Measurements from ENCODE around the gene SNAI3. TPM values are rescaled to one million over a fixed set of nuclear protein-coding genes. Genes with fewer than 3 reads are reported as not detected.
A peak's percentile ranks its signal among the peaks of the same experiment; 100 is the strongest.

SNAI3 gene
- total and polyA plus RNA-seq, 9 of the 15 experiments (the other 6 are each of a cell fraction or from before 2014, with no cell fraction given), result 0.04 to 4.1 (median 0.80) TPM; not detected in 1

- H3K9me3 ChIP-seq (replicated peaks; ENCODE audit: control insufficient read depth, insufficient read depth, low read depth, low read length), result no peaks in the 10 kb centered on the region
- DNase-seq (ENCODE audit: extremely low read depth in 1 of 4, low spot score in 3 of 4) (no peak), FAIRE-seq (no peak), ATAC-seq (no peak)
- peaks cover 18 to 84% of the 10 kb centered on the region in 2 experiments for H3K4me1 ChIP-seq (replicated peaks in 1 of 2; ENCODE audit: control insufficient read depth in 2 of 2, insufficient read depth in 2 of 2, low read length in 2 of 2)
- H3K9me1 ChIP-seq (ENCODE audit: control insufficient read depth, insufficient read depth, low read length), result no peaks in the 10 kb centered on the region
- peaks cover 17% of the 10 kb centered on the region; the same call in 1 of the 3 replicates for H3K36me3 ChIP-seq (ENCODE audit: control insufficient read depth, insufficient read depth, low read length)
- intact Hi-C loops (cut with micrococcal nuclease) (no loop called here), in situ Hi-C loops (cut with MboI) (no loop called here)
- ChIA-PET POLR2A (interaction anchor here (0.7 to 1.6 kb wide), 8 partner anchors 8 to 228 kb away, joined by 3 to 7 read pairs (median 3); partner anchors contain the start of gene MVD), CTCF (ENCODE audit: low intra/inter-chr PET ratio) (no interaction called here)
- WGBS (ENCODE audit: insufficient coverage, low coverage, missing lambda C conversion rate), result 51% methylated on average over 21 of the region's 23 CpGs
- H2AFZ ChIP-seq (ENCODE audit: low read depth, low read length), result no peak overlapping the region
- no peak for TF ChIP-seq HSF4 (CRISPR knock-in tag; IDR thresholded peaks at IDR 0.05; ENCODE audit: borderline replicate concordance)
- no peak for TF ChIP-seq ZZZ3 (IDR thresholded peaks at IDR 0.05)
- peak; percentile 45; the same call in 1 of the 2 replicates for TF ChIP-seq ZBTB7A (IDR thresholded peaks at IDR 0.05; ENCODE audit: borderline replicate concordance, control insufficient read depth, low read depth, low read length)
- TF ChIP-seq NFE2L1 (tag; IDR thresholded peaks at IDR 0.05; ENCODE audit: borderline replicate concordance, low read depth), result no peak
- TF ChIP-seq, protein P1, sequence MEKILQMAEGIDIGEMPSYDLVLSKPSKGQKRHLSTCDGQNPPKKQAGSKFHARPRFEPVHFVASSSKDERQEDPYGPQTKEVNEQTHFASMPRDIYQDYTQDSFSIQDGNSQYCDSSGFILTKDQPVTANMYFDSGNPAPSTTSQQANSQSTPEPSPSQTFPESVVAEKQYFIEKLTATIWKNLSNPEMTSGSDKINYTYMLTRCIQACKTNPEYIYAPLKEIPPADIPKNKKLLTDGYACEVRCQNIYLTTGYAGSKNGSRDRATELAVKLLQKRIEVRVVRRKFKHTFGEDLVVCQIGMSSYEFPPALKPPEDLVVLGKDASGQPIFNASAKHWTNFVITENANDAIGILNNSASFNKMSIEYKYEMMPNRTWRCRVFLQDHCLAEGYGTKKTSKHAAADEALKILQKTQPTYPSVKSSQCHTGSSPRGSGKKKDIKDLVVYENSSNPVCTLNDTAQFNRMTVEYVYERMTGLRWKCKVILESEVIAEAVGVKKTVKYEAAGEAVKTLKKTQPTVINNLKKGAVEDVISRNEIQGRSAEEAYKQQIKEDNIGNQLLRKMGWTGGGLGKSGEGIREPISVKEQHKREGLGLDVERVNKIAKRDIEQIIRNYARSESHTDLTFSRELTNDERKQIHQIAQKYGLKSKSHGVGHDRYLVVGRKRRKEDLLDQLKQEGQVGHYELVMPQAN (IDR thresholded peaks at IDR 0.05; ENCODE audit: borderline replicate concordance), result no peak
- peak; percentile 56; the same call in 1 of the 2 replicates for TF ChIP-seq ADNP (tag; IDR thresholded peaks at IDR 0.05)
- TF ChIP-seq ATF1 (CRISPR knock-in tag; IDR thresholded peaks at IDR 0.05), result no peak
- 0 out of 2 replicates have a peak, but pooled peaks have one; percentile 10 for TF ChIP-seq ATF1 (tag; IDR thresholded peaks at IDR 0.05)
- peak; percentile 59 for TF ChIP-seq RBM25 (IDR thresholded peaks at IDR 0.05; ENCODE audit: low read depth, low read length, severe bottlenecking)
- TF ChIP-seq BCOR (IDR thresholded peaks at IDR 0.05), result peak; percentile 35; the same call in 1 of the 2 replicates
- no peak for TF ChIP-seq TCFL5 (CRISPR knock-in tag; conservative IDR thresholded peaks at IDR 0.05)
- no peak for TF ChIP-seq XRCC3 (IDR thresholded peaks at IDR 0.05)
- no peaks in the 10 kb centered on the region for H3K79me2 ChIP-seq (ENCODE audit: control insufficient read depth, insufficient read depth, low read length)
- peaks cover 10% of the 10 kb centered on the region; the same call in 1 of the 2 replicates for H4K20me1 ChIP-seq (replicated peaks; ENCODE audit: control insufficient read depth, insufficient read depth, low read length)
- H3K9ac ChIP-seq (ENCODE audit: insufficient read depth in 1 of 2, low read depth in 2 of 2, low read length in 2 of 2), result no peak overlapping the region
- H3K27me3 ChIP-seq (ENCODE audit: control insufficient read depth in 2 of 2, insufficient read depth in 2 of 2, low read length in 2 of 2), result peaks cover 13 to 18% of the 10 kb centered on the region in 2 experiments; a peak in 3 of 5 replicates
- H3K4me2 ChIP-seq (ENCODE audit: insufficient read depth, low read length), result no peak overlapping the region
- H3K27ac ChIP-seq (ENCODE audit: extremely low read depth, low read depth, low read length), result no peak overlapping the region
- no peak overlapping the region for H3K4me3 ChIP-seq
- BruUV-seq (replicated peaks), result no TSS peak
Measured at GRCh38 chr16:88636488-88637265, 49.6 kb downstream of the SNAI3 start.

Measured in K562 (cell line).